CD4-positive, alpha-beta T cell treated with Interleukin-10 for 1 hour (primary cell): ENCODE measurements around the gene SNX25.
"Not testable (repeated sequence)": the region's sequence is repeated elsewhere in the genome, so short reads cannot be mapped to it uniquely, and the experiment has no call there.

Source experiments
- DNase-seq: peaks from one replicate; pipeline ENCODE4 v3.0.0-alpha.2; 2020

The SNX25 gene

GRCh38 chr4:185309770-185310169 lies 100.4 kb downstream of the SNX25 start:
- no peak for DNase-seq

GRCh38 chr4:185311113-185311888 lies 101.9 kb downstream of the SNX25 start:
- DNase-seq, result no peak

- DNase-seq, result no peak
Observed at GRCh38 chr4:185312699-185313098, 103.3 kb downstream of the SNX25 start.

- DNase-seq, result not testable (repeated sequence)
Observed at GRCh38 chr4:185317462-185317861, 108.1 kb downstream of the SNX25 start.

- DNase-seq, result no peak
Observed at GRCh38 chr4:185317880-185318279, 108.5 kb downstream of the SNX25 start.

- no peak for DNase-seq
Observed at GRCh38 chr4:185318679-185319078, 109.3 kb downstream of the SNX25 start.

GRCh38 chr4:185322803-185323202 lies 113.4 kb downstream of the SNX25 start:
- no peak for DNase-seq

- no peak for DNase-seq
Observed at GRCh38 chr4:185323606-185324005, 114.2 kb downstream of the SNX25 start.

- DNase-seq, result not testable (repeated sequence)
Observed at GRCh38 chr4:185324361-185324760, 115.0 kb downstream of the SNX25 start.

GRCh38 chr4:185325721-185326120 lies 116.3 kb downstream of the SNX25 start:
- DNase-seq, result not testable (repeated sequence)

- DNase-seq, result no peak
Observed at GRCh38 chr4:185328586-185328985, 119.2 kb downstream of the SNX25 start.

- not testable (repeated sequence) for DNase-seq
Observed at GRCh38 chr4:185329879-185330510, 120.6 kb downstream of the SNX25 start.

GRCh38 chr4:185332575-185333464 lies 123.4 kb downstream of the SNX25 start:
- no peak for DNase-seq

GRCh38 chr4:185334326-185334725 lies 124.9 kb downstream of the SNX25 start:
- DNase-seq, result no peak

GRCh38 chr4:185335579-185335978 lies 126.2 kb downstream of the SNX25 start:
- no peak for DNase-seq

- no peak for DNase-seq
Observed at GRCh38 chr4:185339941-185340340, 130.5 kb downstream of the SNX25 start.

- DNase-seq, result no peak
Observed at GRCh38 chr4:185341377-185341776, 132.0 kb downstream of the SNX25 start.

- DNase-seq, result no peak
Observed at GRCh38 chr4:185341841-185342240, 132.4 kb downstream of the SNX25 start.

GRCh38 chr4:185343726-185344581 lies 134.6 kb downstream of the SNX25 start:
- DNase-seq, result no peak

GRCh38 chr4:185344743-185345538 lies 135.5 kb downstream of the SNX25 start:
- DNase-seq, result no peak

GRCh38 chr4:185346975-185347601 lies 137.7 kb downstream of the SNX25 start:
- DNase-seq, result no peak
